ENCODE results near the gene SP4. TPM values are rescaled to one million over a fixed set of nuclear protein-coding genes. Genes with fewer than 3 reads are reported as not detected.

Gene SP4
- total RNA-seq, 3 donors from 2014 or later: 17.3 to 32.8 (median 23.0) TPM

GRCh38 chr7:21547501-21547900 lies 119.6 kb downstream of the SP4 start:
- H3K4me3 ChIP-seq: no peak overlapping the region
- TF ChIP-seq CTCF (IDR thresholded peaks at IDR 0.05): no peak
- TF ChIP-seq POLR2AphosphoS5 (IDR thresholded peaks at IDR 0.05): no peak
- no peak for TF ChIP-seq POLR2A (IDR thresholded peaks at IDR 0.05)
- H3K4me1 ChIP-seq: no peaks in the 10 kb centered on the region
- no peaks in the 10 kb centered on the region for H3K36me3 ChIP-seq
- H3K27ac ChIP-seq: no peak overlapping the region
- H3K9me3 ChIP-seq: no peaks in the 10 kb centered on the region
- DNase-seq (ENCODE audit: low spot score in 2 of 2): no peak
- peaks cover 0 to 11% of the 10 kb centered on the region in 2 donors for H3K27me3 ChIP-seq
- intact Hi-C loops (cut with DNase I; ENCODE audit: low total_unique reads): no loop called here

GRCh38 chr7:21548491-21548890 lies 120.6 kb downstream of the SP4 start:
- Histone ChIP-seq H3K27ac (no peak overlapping the region), H3K27me3 (peaks cover 0 to 2% of the 10 kb centered on the region in 2 donors), H3K36me3 (no peaks in the 10 kb centered on the region), H3K9me3 (no peaks in the 10 kb centered on the region), H3K4me1 (no peaks in the 10 kb centered on the region), H3K4me3 (no peak overlapping the region)
- TF ChIP-seq POLR2A (IDR thresholded peaks at IDR 0.05) (no peak), CTCF (IDR thresholded peaks at IDR 0.05) (no peak), POLR2AphosphoS5 (IDR thresholded peaks at IDR 0.05) (no peak)
- DNase-seq (ENCODE audit: low spot score in 2 of 2): no peak
- intact Hi-C loops (cut with DNase I; ENCODE audit: low total_unique reads): no loop called here

GRCh38 chr7:21550076-21550475 lies 122.2 kb downstream of the SP4 start:
- no peak for DNase-seq (ENCODE audit: low spot score in 2 of 2)
- Histone ChIP-seq H3K27ac (no peak overlapping the region), H3K36me3 (no peaks in the 10 kb centered on the region), H3K27me3 (no peaks in the 10 kb centered on the region), H3K9me3 (no peaks in the 10 kb centered on the region), H3K4me1 (no peaks in the 10 kb centered on the region), H3K4me3 (no peak overlapping the region)
- intact Hi-C loops (cut with DNase I; ENCODE audit: low total_unique reads): no loop called here
- TF ChIP-seq POLR2AphosphoS5 (IDR thresholded peaks at IDR 0.05): no peak
- TF ChIP-seq CTCF (IDR thresholded peaks at IDR 0.05): no peak
- TF ChIP-seq POLR2A (IDR thresholded peaks at IDR 0.05): no peak

- no peaks in the 10 kb centered on the region for H3K4me1 ChIP-seq
- TF ChIP-seq POLR2AphosphoS5 (IDR thresholded peaks at IDR 0.05): no peak
- no peak for TF ChIP-seq POLR2A (IDR thresholded peaks at IDR 0.05)
- no peak for TF ChIP-seq CTCF (IDR thresholded peaks at IDR 0.05)
- no peak overlapping the region for H3K27ac ChIP-seq
- no peaks in the 10 kb centered on the region for H3K36me3 ChIP-seq
- no peak for DNase-seq (ENCODE audit: low spot score in 2 of 2)
- no peaks in the 10 kb centered on the region for H3K9me3 ChIP-seq
- H3K4me3 ChIP-seq: no peak overlapping the region
- H3K27me3 ChIP-seq: no peaks in the 10 kb centered on the region
- intact Hi-C loops (cut with DNase I; ENCODE audit: low total_unique reads): no loop called here
Measured at GRCh38 chr7:21550821-21551531, 123.1 kb downstream of the SP4 start.

GRCh38 chr7:21562385-21562784 lies 134.5 kb downstream of the SP4 start:
- TF ChIP-seq CTCF (IDR thresholded peaks at IDR 0.05) (no peak), POLR2A (IDR thresholded peaks at IDR 0.05) (no peak), POLR2AphosphoS5 (IDR thresholded peaks at IDR 0.05) (no peak)
- Histone ChIP-seq H3K4me1 (no peaks in the 10 kb centered on the region), H3K27ac (no peak overlapping the region), H3K36me3 (no peaks in the 10 kb centered on the region), H3K27me3 (no peaks in the 10 kb centered on the region), H3K9me3 (no peaks in the 10 kb centered on the region), H3K4me3 (no peak overlapping the region)
- no peak for DNase-seq (ENCODE audit: low spot score in 2 of 2)
- intact Hi-C loops (cut with DNase I; ENCODE audit: low total_unique reads): no loop called here

Other genes with a start within 250 kb of the SP4 start
- gene DNAH11, start 115.0 kb downstream of the SP4 start, total RNA-seq: 1 to 10 TPM in 1 of 3 donors, under 1 TPM in 2; 0.32 to 2.2 (median 0.33) TPM